22Rv1 (cell line): ENCODE measurements around the gene DPF3.

ENCODE experiments used
- H3K27ac ChIP-seq: fragments of 450-650 bp; 2 replicates; pipeline ENCODE4 v1.5.1; 2017
- ZFX ChIP-seq: fragments of 450-650 bp; IDR thresholded peaks from 2 replicates; pipeline ENCODE4 v1.6.1; 2017; ENCODE audit warnings: antibody characterized with exemption, borderline replicate concordance
- TF ChIP-seq, protein P1 (sequence below): fragments of 450-650 bp; IDR thresholded peaks from 2 replicates; pipeline ENCODE4 v1.5.1; 2017; ENCODE audit warnings: mild to moderate bottlenecking

Gene DPF3

GRCh38 chr14:72577521-72577920, 316.4 kb downstream of the DPF3 start:
- TF ChIP-seq, protein P1, sequence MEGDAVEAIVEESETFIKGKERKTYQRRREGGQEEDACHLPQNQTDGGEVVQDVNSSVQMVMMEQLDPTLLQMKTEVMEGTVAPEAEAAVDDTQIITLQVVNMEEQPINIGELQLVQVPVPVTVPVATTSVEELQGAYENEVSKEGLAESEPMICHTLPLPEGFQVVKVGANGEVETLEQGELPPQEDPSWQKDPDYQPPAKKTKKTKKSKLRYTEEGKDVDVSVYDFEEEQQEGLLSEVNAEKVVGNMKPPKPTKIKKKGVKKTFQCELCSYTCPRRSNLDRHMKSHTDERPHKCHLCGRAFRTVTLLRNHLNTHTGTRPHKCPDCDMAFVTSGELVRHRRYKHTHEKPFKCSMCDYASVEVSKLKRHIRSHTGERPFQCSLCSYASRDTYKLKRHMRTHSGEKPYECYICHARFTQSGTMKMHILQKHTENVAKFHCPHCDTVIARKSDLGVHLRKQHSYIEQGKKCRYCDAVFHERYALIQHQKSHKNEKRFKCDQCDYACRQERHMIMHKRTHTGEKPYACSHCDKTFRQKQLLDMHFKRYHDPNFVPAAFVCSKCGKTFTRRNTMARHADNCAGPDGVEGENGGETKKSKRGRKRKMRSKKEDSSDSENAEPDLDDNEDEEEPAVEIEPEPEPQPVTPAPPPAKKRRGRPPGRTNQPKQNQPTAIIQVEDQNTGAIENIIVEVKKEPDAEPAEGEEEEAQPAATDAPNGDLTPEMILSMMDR, result no peak
- no peak for TF ChIP-seq ZFX
- no peak overlapping the region for H3K27ac ChIP-seq

DNA sequence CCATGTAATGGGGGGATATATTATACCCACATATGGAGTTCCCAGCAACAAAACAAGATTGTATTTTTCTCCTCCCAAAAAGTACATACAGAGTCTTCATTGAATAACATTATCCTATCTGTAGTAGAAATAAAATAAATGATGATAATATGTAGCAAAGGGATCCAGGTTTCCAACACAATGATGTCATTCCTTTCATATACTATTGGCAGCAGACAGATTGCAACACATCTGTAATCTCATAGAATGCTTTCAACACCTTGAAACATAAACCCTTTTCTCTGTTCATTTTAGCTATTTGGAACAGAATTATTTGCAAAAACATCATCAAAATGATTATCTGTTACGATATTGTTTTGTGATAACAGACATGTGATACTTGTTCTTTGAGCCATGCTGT, 317.6 kb downstream of the DPF3 start:
- no peak overlapping the region for H3K27ac ChIP-seq
- TF ChIP-seq, protein P1, result no peak
- TF ChIP-seq ZFX, result no peak

GRCh38 chr14:72574715-72575114, 319.2 kb downstream of the DPF3 start:
- no peak for TF ChIP-seq ZFX
- TF ChIP-seq, protein P1, result no peak

DNA sequence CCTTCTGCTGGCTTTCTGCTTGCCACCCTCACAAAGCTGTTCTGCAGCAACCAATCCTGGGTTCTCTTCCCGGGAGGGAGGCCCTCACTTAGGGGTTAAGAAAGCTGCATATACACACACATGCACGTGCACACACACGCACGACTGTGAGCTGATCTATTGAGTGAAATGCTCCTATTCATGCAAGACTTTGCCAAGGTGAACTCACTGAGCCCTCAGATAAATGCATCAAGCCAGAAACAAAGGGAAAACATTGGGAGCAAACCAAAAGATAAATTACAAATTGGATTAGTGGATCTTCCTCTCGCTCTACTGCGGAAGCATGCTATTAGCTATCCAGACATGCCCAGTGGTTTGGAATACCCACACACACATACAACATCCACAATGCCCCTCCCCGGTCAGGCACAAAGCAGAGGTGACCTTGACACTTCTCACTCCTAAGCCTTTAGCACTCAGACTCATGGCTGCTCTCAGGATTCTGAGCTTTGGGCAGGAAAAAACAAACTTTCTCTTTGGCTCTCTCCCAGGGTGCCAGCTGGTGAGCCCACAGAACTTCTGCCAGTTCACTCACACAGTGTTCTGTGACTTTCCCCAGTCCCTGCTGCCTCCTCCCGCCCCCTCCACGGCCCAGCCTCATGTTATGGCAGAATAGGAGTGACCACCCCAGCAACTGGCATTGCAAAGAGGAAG, 320.0 kb downstream of the DPF3 start:
- TF ChIP-seq, protein P1, result no peak
- TF ChIP-seq ZFX, result no peak
- H3K27ac ChIP-seq, result no peak overlapping the region

More at GRCh38 chr14:72574715-72575114, 319.2 kb downstream of the DPF3 start:
- H3K27ac ChIP-seq, result no peak overlapping the region
